ENCODE results near the gene HNRNPH1.

- TF ChIP-seq CTCF (IDR thresholded peaks at IDR 0.05; ENCODE audit: poor library complexity, severe bottlenecking) = no peak
- TF ChIP-seq EP300 (conservative IDR thresholded peaks at IDR 0.05; ENCODE audit: poor library complexity, severe bottlenecking) = no peak
Measured at GRCh38 chr5:179614745-179615144, 8.7 kb downstream of the HNRNPH1 start.

Measured in neural cell (in vitro differentiated cells).